ENCODE data around the gene KDM5C.

- TF ChIP-seq POLR2A (IDR thresholded peaks at IDR 0.05) (no peak), CTCF (IDR thresholded peaks at IDR 0.05) (no peak), POLR2AphosphoS5 (IDR thresholded peaks at IDR 0.05) (no peak)
These were observed 12.0 kb upstream of the KDM5C start for GRCh38 chrX:53237056-53237455.
